HG03108 (cell line): Measurements from ENCODE around the gene CD226.
"Not testable (repeated sequence)": the region's sequence is repeated elsewhere in the genome, so short reads cannot be mapped to it uniquely, and the experiment has no call there.

ENCODE experiments used
- ATAC-seq: cut with Tn5 transposase; IDR thresholded peaks from one replicate; pipeline ENCODE4 v1.9.1; 2021; ENCODE audit warnings: moderate library complexity; ENCODE audit not compliant: unreplicated experiment

CD226 gene

GRCh38 chr18:69956665-69957620, 9.3 kb upstream of the CD226 start:
- ATAC-seq, result no peak

- peak; percentile 29 for ATAC-seq
Observed at GRCh38 chr18:69956057-69956456, 8.4 kb upstream of the CD226 start.

GRCh38 chr18:69954719-69955480, 7.2 kb upstream of the CD226 start:
- peak; percentile 31 for ATAC-seq

GRCh38 chr18:69953191-69953590, 5.5 kb upstream of the CD226 start:
- ATAC-seq, result no peak

- ATAC-seq, result no peak
Observed at GRCh38 chr18:69951182-69951581, 3.5 kb upstream of the CD226 start.

- no peak for ATAC-seq
Observed at GRCh38 chr18:69949538-69949936, 1.9 kb upstream of the CD226 start.

- ATAC-seq, result peak; percentile 81
Observed at GRCh38 chr18:69948919-69949537, 1.4 kb upstream of the CD226 start.

GRCh38 chr18:69948256-69948655, 583 bp upstream of the CD226 start:
- no peak for ATAC-seq

GRCh38 chr18:69946608-69947155, 991 bp downstream of the CD226 start:
- ATAC-seq, result no peak

GRCh38 chr18:69945220-69946114, 2.2 kb downstream of the CD226 start:
- ATAC-seq, result no peak

GRCh38 chr18:69944436-69944835, 3.2 kb downstream of the CD226 start:
- ATAC-seq, result no peak

- no peak for ATAC-seq
Observed at GRCh38 chr18:69943021-69943420, 4.7 kb downstream of the CD226 start.

GRCh38 chr18:69941183-69941582, 6.5 kb downstream of the CD226 start:
- no peak for ATAC-seq

GRCh38 chr18:69939812-69940211, 7.9 kb downstream of the CD226 start:
- ATAC-seq, result not testable (repeated sequence)

GRCh38 chr18:69936191-69936558, 11.5 kb downstream of the CD226 start:
- ATAC-seq, result no peak

GRCh38 chr18:69935319-69936190, 12.1 kb downstream of the CD226 start:
- peak; percentile 82 for ATAC-seq

- ATAC-seq, result no peak
Observed at GRCh38 chr18:69934601-69935265, 12.9 kb downstream of the CD226 start.

GRCh38 chr18:69929041-69929774, 18.5 kb downstream of the CD226 start:
- no peak for ATAC-seq
